SU-DHL-6 (cell line): ENCODE data around the gene SF3B1.

Source experiments
- CTCF ChIP-seq: fragments of 200-600 bp; sonication (generic); IDR thresholded peaks from one replicate; pipeline ENCODE4 v1.5.1; 2017; ENCODE audit warnings: antibody characterized with exemption, mild to moderate bottlenecking, low read length, moderate library complexity; ENCODE audit not compliant: insufficient read depth, poor library complexity, severe bottlenecking
- EZH2phosphoT487 ChIP-seq: fragments of 200-600 bp; sonication (generic), shearing (Covaris generic); conservative IDR thresholded peaks from 2 replicates; pipeline ENCODE4 v1.6.1; 2018; ENCODE audit warnings: mild to moderate bottlenecking, antibody characterized with exemption, low read length, moderate library complexity, mixed read lengths

- no peak for TF ChIP-seq CTCF
- no peak for TF ChIP-seq EZH2phosphoT487
Measured at GRCh38 chr2:197391220-197391717, 43.6 kb downstream of the SF3B1 start.
